Fibroblast of skin of abdomen (primary cell): Measurements from ENCODE around the gene ENO4. TPM values are rescaled to one million over a fixed set of nuclear protein-coding genes. Genes with fewer than 3 reads are reported as not detected.

ENCODE experiments used
- DNase-seq: peaks from one replicate; pipeline ENCODE4 v3.0.0-alpha.2; 2013
- polyA plus RNA-seq, 2 experiments: library from polyadenylated mRNA; unstranded; fragments of 120-200 nt; gene quantifications; one replicate each; pipeline ENCODE4 v1.2.1, GENCODE V29; 2013; ENCODE audit not compliant: insufficient read length in 2 of 2

ENO4 gene
- polyA plus RNA-seq (2013, experiment 1 of 2; ENCODE audit: insufficient read length) = 0.44 TPM
- polyA plus RNA-seq (2013, experiment 2 of 2; ENCODE audit: insufficient read length) = 0.57 TPM

DNA sequence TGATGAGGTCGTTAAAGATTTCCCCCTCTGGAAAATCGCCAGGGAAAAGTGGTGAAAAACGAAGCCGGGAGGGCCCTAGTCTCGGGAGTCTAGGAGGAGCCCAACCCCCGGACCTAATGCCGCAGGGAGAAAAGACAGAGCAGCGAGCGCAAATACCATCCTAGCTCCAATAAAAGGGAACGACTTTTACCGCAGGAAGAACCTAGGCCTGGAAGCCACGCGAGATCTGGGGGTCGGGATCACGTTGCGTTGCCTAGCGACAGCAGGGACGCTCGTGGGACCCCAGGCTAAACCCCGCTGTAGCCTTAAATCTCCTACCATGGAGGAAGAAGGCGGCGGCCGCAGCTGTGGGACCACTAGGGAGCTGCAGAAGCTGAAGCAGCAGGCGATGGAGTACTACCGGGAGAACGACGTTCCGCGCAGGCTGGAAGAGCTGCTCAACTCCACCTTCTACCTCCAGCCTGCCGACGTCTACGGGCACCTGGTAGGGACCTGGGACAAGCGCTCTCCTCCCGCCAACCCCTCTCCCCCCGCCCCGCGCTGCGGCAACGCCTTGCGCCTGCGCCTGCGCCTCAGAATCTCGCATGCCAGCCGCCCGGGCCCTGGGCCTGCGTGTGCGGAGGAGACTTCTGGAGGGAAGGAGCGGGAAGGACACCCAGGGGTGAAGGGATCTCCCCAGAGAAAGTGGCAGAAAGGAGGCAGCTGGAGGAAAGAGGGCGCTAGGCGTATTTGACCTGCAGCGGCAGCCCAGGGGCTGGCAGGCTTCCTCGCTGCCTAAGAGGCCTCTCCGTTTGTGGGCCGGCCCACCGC lies at the start of gene ENO4:
ENO4 (plus strand) TSS at position 252 of the 810 bp plus-strand sequence; CDS start at position 320, 68 bp downstream.
- DNase-seq = peak; percentile 87

- no peak for DNase-seq
Observed at GRCh38 chr10:116800286-116800929, 48.9 kb upstream of the ENO4 start.

DNA sequence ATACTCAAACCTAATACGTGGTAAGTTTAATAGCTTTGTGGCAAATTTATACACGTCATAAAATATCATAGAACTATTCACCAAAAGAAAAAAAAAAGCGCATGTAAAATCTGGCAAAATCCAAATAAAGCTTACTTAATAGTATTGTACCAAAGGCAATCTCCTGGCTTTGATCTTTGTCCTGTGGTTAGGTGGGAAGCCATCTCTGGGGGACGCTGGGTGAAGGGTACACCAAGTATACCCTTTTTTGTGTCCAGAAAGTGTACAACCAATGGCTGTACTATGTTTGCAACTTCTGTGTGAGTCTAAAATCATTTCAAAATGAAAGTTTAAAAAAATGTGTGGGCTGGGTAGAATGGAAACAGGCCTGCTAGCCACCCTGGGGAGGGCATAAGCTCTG lies 47.6 kb upstream of the ENO4 start:
- no peak for DNase-seq

DNA sequence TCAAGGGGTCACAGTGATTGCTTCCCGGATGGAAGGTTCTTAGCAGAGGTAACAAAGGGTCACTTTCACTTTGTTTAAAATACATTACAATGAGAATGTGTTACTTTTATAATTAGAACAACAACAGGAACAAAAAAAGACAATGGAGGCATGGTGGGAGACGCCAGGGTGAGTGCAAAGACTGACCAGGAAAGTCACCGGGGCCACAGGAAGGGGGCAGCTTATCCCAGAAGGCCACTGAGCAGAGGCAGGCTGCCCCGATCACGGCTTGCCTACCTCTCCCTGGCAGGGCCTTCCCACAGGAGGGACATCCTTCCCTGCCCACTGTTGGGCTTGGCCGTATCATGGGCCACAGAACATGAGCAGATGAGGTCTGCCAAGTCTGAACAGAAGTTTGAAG lies 46.8 kb upstream of the ENO4 start:
- no peak for DNase-seq

DNA sequence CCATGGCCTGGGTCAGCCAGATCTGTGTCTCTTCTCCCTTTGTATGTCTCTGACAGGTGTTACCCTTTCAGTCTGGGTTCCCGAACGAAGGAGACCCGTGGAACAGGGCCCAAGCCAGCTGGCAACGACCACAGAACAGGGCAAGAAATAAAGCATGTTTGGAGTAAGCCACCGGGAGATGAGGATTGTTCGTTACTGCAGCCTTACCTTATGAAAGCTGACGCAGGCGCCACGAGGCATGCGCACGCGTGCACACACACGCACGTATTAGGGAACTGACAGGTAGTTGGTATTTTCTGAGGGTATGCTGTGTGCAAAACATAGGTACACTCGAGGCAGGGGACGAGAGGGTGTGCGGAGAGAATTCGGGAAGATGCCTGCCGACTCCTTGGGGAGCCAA lies 46.4 kb upstream of the ENO4 start:
- no peak for DNase-seq

GRCh38 chr10:116803451-116804249 lies 45.6 kb upstream of the ENO4 start:
- no peak for DNase-seq

GRCh38 chr10:116808706-116809105 lies 40.6 kb upstream of the ENO4 start:
- no peak for DNase-seq

GRCh38 chr10:116809483-116810119 lies 39.7 kb upstream of the ENO4 start:
- DNase-seq = no peak

- DNase-seq = no peak
Observed at GRCh38 chr10:116810120-116810500, 39.2 kb upstream of the ENO4 start.

GRCh38 chr10:116810895-116811294 lies 38.4 kb upstream of the ENO4 start:
- DNase-seq = no peak

- DNase-seq = no peak
Observed at GRCh38 chr10:116811691-116812090, 37.6 kb upstream of the ENO4 start.

- DNase-seq = peak; percentile 68
Observed at GRCh38 chr10:116815641-116816415, 33.5 kb upstream of the ENO4 start.

- DNase-seq = no peak
Observed at GRCh38 chr10:116817178-116817577, 32.1 kb upstream of the ENO4 start.

DNA sequence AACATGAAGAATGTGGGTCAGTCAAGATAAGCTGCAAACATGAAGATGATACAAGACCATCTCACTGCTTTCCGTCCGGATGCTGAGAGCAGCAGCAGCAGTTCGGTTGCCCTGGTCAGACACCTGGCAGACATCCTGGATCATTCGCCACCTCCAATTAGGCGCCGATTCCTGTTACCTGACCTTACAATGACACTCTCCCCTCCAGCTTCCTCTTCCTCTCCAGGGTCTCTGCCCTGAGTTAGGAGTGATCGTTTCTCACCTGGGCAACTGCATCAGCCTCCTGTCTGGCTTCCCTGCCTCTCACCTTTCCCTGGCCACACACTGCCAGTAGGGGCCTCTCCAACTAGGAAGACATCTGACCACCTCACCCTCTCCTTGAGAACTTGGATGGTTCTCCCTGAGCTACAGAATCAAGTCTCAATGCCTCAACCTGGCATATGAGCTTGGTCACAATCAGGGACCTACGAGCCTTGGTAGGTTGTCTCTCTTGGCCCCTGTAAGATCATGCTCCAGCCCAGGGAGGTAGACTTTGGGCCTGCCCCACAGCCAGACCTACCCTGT lies 31.4 kb upstream of the ENO4 start:
- DNase-seq = no peak

GRCh38 chr10:116819999-116820677 lies 29.2 kb upstream of the ENO4 start:
- DNase-seq = no peak

- no peak for DNase-seq
Observed at GRCh38 chr10:116825901-116826300, 23.4 kb upstream of the ENO4 start.

- peak; percentile 83 for DNase-seq
Observed at GRCh38 chr10:116826803-116827202, 22.5 kb upstream of the ENO4 start.

DNA sequence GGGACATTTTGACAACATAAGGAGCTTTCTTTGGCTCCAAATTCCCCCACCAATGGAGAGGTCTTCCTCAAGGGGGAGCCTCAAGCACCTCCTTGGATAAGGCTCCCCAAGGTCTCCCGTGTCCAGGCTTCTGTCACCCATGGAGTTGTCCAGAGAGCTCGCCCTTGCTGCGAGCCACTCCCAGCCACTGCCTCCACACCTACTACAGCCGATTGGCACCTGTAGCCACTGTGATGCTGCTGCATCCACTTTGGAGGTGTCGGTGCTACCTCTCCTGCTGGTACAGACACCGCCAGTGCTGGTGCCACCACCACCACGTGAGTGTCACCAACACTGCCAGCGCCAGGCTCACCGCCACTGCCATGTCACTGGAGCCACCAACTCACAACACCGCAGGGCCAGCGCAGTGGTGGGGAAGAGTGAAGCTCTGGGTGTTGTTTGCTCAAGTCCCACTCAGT lies 22.1 kb upstream of the ENO4 start:
- DNase-seq = no peak

- no peak for DNase-seq
Observed at GRCh38 chr10:116828116-116828515, 21.2 kb upstream of the ENO4 start.

DNA sequence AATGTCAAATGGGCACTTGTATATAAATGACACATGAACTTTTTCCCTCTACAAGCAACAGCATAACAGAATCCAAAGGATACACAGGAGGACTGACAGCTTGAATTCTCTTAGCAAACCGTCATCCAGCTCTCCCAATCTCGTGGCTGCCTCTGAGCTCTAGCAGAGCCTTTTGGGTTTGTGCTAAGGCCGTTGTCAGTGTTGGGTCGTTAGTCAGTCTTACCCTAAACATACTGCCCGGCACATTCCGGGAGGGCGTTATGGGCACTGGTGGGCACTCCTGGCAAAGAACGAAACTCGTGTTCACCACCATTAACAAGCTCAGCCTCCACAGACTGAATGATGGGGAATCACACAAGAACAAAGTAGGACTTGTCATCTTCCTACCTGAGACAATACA lies 19.6 kb upstream of the ENO4 start:
- DNase-seq = no peak

DNA sequence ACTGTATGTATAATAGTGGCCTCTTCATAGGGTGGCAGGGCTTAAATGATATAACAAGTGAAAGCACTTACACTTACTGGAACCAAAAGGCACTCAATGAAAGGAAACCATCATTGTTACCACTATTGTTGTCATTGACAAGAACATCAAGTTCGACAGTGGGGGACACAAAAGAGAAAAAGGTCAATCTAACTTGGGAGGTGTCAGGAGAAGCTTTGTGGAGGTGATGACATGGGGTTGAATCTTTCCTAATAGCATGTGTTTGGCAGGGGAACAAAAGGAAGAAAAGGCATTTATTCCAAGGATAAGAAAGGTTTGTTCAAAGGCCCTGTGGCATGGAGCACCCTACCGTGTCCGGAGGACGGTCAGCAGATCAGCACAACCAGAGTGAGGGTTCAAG lies 18.2 kb upstream of the ENO4 start:
- no peak for DNase-seq
